ENCODE data around the gene KRT73.

KRT73 gene

DNA sequence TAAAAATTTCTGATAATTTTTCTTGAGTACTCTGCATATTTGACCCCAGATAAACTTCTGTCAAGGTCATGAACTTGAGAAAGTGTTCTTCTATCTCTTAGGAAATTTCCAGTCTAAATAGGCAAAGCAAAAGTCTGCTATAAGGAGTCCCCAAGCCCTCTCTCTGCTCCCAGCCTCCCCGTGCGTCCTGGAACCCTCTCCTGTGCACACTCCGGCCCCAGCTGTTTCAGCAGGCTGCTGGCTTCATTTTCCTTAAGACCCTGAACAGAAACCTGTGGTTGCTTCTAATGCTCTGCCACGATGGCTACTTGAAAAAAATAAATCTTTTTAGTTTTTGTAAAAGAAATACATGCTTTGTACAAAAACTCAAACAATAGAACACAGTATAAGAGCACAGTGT lies 18.9 kb upstream of the KRT73 start:
- TF ChIP-seq, protein P1, sequence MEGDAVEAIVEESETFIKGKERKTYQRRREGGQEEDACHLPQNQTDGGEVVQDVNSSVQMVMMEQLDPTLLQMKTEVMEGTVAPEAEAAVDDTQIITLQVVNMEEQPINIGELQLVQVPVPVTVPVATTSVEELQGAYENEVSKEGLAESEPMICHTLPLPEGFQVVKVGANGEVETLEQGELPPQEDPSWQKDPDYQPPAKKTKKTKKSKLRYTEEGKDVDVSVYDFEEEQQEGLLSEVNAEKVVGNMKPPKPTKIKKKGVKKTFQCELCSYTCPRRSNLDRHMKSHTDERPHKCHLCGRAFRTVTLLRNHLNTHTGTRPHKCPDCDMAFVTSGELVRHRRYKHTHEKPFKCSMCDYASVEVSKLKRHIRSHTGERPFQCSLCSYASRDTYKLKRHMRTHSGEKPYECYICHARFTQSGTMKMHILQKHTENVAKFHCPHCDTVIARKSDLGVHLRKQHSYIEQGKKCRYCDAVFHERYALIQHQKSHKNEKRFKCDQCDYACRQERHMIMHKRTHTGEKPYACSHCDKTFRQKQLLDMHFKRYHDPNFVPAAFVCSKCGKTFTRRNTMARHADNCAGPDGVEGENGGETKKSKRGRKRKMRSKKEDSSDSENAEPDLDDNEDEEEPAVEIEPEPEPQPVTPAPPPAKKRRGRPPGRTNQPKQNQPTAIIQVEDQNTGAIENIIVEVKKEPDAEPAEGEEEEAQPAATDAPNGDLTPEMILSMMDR (IDR thresholded peaks at IDR 0.05; ENCODE audit: extremely low read depth, missing control alignments), result no peak
- no peak for DNase-seq (ENCODE audit: low spot score)

DNA sequence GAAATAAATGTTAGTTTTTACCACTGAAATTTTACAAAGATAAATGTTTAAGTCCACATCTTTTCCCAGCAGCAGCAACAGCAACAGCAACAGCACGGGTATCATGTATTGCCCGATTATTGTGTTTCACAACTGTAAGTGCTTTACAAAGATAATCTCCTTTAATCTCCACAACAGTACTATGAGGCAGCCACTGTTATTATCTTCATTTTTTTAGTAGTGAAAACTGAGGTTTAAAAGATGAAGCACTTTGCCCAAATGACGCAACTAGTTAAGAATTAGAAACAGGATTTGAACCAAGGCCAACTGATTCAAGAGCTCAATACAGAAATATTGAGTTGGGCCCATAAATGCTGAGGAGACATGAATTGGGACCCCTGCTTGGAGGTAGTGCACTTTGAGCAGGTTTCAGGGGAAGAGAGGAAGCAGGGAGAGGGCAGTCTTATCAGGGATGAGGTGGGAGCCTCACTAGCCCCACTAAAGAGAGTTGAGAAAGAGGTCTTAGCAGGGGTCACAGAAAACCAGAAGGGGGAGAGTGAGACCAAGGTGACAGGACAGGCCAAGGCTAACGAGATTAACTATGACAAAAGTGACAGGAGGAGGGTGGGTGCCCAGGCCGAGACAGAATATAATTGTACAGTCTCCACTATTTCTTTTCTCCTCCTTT lies 18.4 kb upstream of the KRT73 start:
- no peak for DNase-seq (ENCODE audit: low spot score)
- TF ChIP-seq, protein P1 (IDR thresholded peaks at IDR 0.05; ENCODE audit: extremely low read depth, missing control alignments), result no peak

- no peak for DNase-seq (ENCODE audit: low spot score)
- TF ChIP-seq, protein P1 (IDR thresholded peaks at IDR 0.05; ENCODE audit: extremely low read depth, missing control alignments), result no peak
These were observed 17.8 kb upstream of the KRT73 start for GRCh38 chr12:52636189-52636588.

DNA sequence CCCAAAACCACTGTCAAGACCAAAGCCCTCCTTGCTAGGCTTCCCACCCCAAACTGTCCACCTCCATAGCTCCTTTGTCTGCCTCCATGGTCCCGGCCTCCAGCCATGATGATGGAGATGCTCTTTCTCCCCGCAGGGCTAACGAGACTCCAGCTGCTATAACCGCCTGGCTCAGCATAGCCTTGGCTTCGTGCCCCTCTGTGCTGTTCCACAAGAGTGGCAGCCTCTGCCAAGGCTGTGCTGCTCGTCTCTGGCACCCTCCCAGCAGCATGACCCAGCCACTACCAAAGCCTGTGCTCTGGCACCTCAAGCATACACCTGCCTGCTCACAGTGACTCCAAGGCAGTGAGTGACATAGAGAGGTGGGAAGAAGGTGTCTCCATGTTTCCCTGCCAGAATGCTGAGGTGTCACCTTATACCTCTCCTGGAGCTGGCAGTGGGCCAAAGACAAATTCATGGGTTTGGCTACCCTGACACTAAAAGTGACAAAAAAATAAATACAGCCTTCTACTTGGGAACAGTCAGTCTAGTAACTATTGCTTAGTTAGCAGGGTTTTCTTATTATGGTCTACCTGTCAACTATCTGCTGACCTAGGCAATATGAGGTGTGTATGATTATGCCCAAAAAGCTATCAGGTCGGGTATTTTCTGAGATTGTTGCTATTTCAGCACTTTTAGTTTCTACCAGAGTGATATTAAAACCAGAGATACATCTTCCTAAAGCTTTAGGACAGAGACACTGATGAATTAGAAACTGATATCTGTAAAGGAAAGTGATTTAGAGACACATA lies 16.1 kb upstream of the KRT73 start:
- TF ChIP-seq, protein P1 (IDR thresholded peaks at IDR 0.05; ENCODE audit: extremely low read depth, missing control alignments), result no peak
- no peak for DNase-seq (ENCODE audit: low spot score)

- DNase-seq (ENCODE audit: low spot score), result no peak
- TF ChIP-seq, protein P1 (IDR thresholded peaks at IDR 0.05; ENCODE audit: extremely low read depth, missing control alignments), result no peak
These were observed 15.0 kb upstream of the KRT73 start for GRCh38 chr12:52633383-52633782.

GRCh38 chr12:52632656-52633055 lies 14.3 kb upstream of the KRT73 start:
- DNase-seq (ENCODE audit: low spot score), result no peak
- TF ChIP-seq, protein P1 (IDR thresholded peaks at IDR 0.05; ENCODE audit: extremely low read depth, missing control alignments), result no peak

DNA sequence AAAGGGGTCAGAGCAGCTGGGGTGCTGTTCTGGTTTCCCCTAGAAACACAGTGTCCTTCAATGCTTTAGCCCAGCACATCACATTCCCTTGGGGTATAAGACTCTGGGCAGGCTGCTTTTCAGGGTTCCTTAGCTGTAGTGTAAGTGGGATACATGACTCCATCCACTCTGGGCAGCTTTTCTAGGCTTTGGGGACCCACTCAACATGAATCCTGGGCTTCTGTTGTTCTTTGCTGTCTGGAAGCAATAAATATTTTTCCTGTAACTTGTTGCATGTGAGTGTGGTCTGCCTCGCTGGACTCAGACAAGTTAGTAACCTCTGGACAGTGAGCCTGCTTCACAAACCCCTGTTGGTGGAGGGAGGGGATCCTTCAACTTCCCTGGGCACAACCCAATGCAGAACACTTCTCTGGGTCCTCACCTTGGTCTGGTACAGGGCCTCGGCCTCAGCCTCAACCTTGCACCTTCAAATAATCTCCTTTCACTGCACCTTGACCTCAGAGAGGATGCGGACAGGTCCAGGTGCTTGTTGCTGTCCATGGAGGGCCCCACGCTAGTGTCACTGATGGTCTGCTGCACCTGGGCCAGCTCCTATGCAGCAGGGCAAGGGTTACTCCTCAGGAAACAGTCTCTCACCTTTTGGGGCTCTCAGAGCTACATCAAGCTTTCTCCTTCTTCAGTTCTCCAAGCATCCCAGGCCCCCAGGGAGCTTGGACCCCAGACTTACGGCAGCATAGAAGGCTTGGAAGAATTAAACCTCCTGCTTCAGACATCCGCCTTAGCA lies 13.5 kb upstream of the KRT73 start:
- TF ChIP-seq, protein P1 (IDR thresholded peaks at IDR 0.05; ENCODE audit: extremely low read depth, missing control alignments), result no peak

More for the DNA sequence above, 13.5 kb upstream of the KRT73 start:
- DNase-seq (ENCODE audit: low spot score), result no peak
